Measurements from ENCODE around the gene SEMA6D. TPM values are rescaled to one million over a fixed set of nuclear protein-coding genes. Genes with fewer than 3 reads are reported as not detected.

SEMA6D gene
- total RNA-seq, 1 experiment from 2014 or later = 15.8 TPM

- H4K20me1 ChIP-seq (ENCODE audit: control insufficient read depth, insufficient read depth, insufficient read length) = no peaks in the 10 kb centered on the region
- H2AFZ ChIP-seq (ENCODE audit: low read length) = no peak overlapping the region
- H3K79me2 ChIP-seq (ENCODE audit: insufficient read depth, low read length) = no peaks in the 10 kb centered on the region
- Mint-ChIP-seq H3K27me3 (ENCODE audit: low read depth) (no peaks in the 10 kb centered on the region), H3K36me3 (ENCODE audit: insufficient read depth in 1 of 3, low read depth in 3 of 3) (no peaks in the 10 kb centered on the region), H3K4me1 (peaks cover 17 to 20% of the 10 kb centered on the region in 2 experiments), H3K9me3 (no peaks in the 10 kb centered on the region), H3K27ac (no peak overlapping the region), H3K4me3 (no peak overlapping the region)
- H3K9me3 ChIP-seq (ENCODE audit: control insufficient read depth, low read depth, low read length) = no peaks in the 10 kb centered on the region
- H3K4me1 ChIP-seq (ENCODE audit: insufficient read depth, low read length) = no peaks in the 10 kb centered on the region
- no peak overlapping the region for H4K91ac ChIP-seq (ENCODE audit: insufficient read length, low read depth, low read length)
- no peak overlapping the region for H3K18ac ChIP-seq (ENCODE audit: insufficient read length, low read depth, low read length)
- H2BK12ac ChIP-seq (ENCODE audit: insufficient read length, low read depth, low read length) = no peak overlapping the region
- no peaks in the 10 kb centered on the region for H3K27me3 ChIP-seq (ENCODE audit: insufficient read depth, low read length)
- H3K4ac ChIP-seq (ENCODE audit: low read depth, low read length) = no peak overlapping the region
- no peak for DNase-seq
- no peak overlapping the region for H2BK20ac ChIP-seq (ENCODE audit: low read depth, low read length, poor library complexity, severe bottlenecking)
- H4K5ac ChIP-seq (ENCODE audit: insufficient read length, low read depth, low read length) = no peak overlapping the region
- no peak overlapping the region for H3K56ac ChIP-seq (ENCODE audit: insufficient read length, low read depth, low read length)
- no peak overlapping the region for H4K8ac ChIP-seq (replicated peaks; ENCODE audit: insufficient read length, low read depth, low read length)
- H3K23me2 ChIP-seq (ENCODE audit: insufficient read length, low read depth, low read length, poor library complexity, severe bottlenecking) = no peaks in the 10 kb centered on the region
- TF ChIP-seq CTCF (conservative IDR thresholded peaks at IDR 0.05) = no peak
- no CpG with 5 or more reads among the region's 3 CpGs for WGBS (ENCODE audit: extremely low coverage, insufficient read length, low lambda C conversion rate)
- H3K4me2 ChIP-seq (ENCODE audit: insufficient read depth, insufficient read length, low read length) = no peak overlapping the region
- no peak overlapping the region for H3K9ac ChIP-seq (ENCODE audit: extremely low read depth, insufficient read length, low read length)
- no peak overlapping the region for H2AK5ac ChIP-seq (ENCODE audit: insufficient read length, low read length)
- H3K14ac ChIP-seq (ENCODE audit: insufficient read depth, low read length) = no peak overlapping the region
- no peak overlapping the region for H2BK15ac ChIP-seq (ENCODE audit: low read depth, low read length)
- H3K23ac ChIP-seq (ENCODE audit: insufficient read length, low read depth, low read length) = no peak overlapping the region
- no peak overlapping the region for H3K27ac ChIP-seq (ENCODE audit: insufficient read length, low read depth, low read length)
- no peak overlapping the region for H2BK5ac ChIP-seq (ENCODE audit: insufficient read length, low read length)
- no peaks in the 10 kb centered on the region for H3K79me1 ChIP-seq (ENCODE audit: insufficient read depth, low read depth, low read length, poor library complexity, severe bottlenecking)
- H2BK120ac ChIP-seq (ENCODE audit: low read depth, low read length, poor library complexity, severe bottlenecking) = no peak overlapping the region
- H3T11ph ChIP-seq (ENCODE audit: low read length) = no peak overlapping the region
Observed at GRCh38 chr15:47795864-47796263, 78.6 kb downstream of the SEMA6D start.

Measured in H9 (cell line).